HFF-Myc (cell line): ENCODE results near the gene OVOL3.

Experiments
- DNase-seq: peaks from one replicate; pipeline ENCODE4 v3.0.0-alpha.2; 2011; ENCODE audit warnings: low read depth; ENCODE audit errors: extremely low read depth
- H3K4me3 ChIP-seq: replicated peaks from 2 replicates; pipeline ENCODE4 v1.5.1; 2011; ENCODE audit warnings: low read depth, mild to moderate bottlenecking, control low read depth, low read length
- CTCF ChIP-seq: IDR thresholded peaks from 2 replicates; pipeline ENCODE4 v1.5.1; 2012; ENCODE audit warnings: mild to moderate bottlenecking, low read depth, low read length, control low read depth; ENCODE audit errors: missing control alignments

OVOL3 gene

GRCh38 chr19:36150586-36150985, 39.6 kb downstream of the OVOL3 start:
- TF ChIP-seq CTCF = no peak

GRCh38 chr19:36151144-36152018, 40.4 kb downstream of the OVOL3 start:
- no peak for TF ChIP-seq CTCF
- H3K4me3 ChIP-seq = peak overlapping the region; percentile 23

More at GRCh38 chr19:36150586-36150985, 39.6 kb downstream of the OVOL3 start:
- no peak overlapping the region for H3K4me3 ChIP-seq
- no peak for DNase-seq

GRCh38 chr19:36152019-36152351, 41.0 kb downstream of the OVOL3 start:
- peak overlapping the region; percentile 23 for H3K4me3 ChIP-seq
- no peak for DNase-seq
- TF ChIP-seq CTCF = no peak

More at GRCh38 chr19:36151144-36152018, 40.4 kb downstream of the OVOL3 start:
- DNase-seq = no peak

- peak within 1 kb of the TSS; percentile 23 for H3K4me3 ChIP-seq
- DNase-seq = no peak
- no peak for TF ChIP-seq CTCF
These were observed 41.6 kb downstream of the OVOL3 start, which contains the start of gene COX7A1 for GRCh38 chr19:36152352-36153091. COX7A1 (minus strand) TSS chr19:36152447; CDS start chr19:36152407, 40 bp downstream.

GRCh38 chr19:36153126-36153525, 42.2 kb downstream of the OVOL3 start:
- no peak overlapping the region for H3K4me3 ChIP-seq
- no peak for TF ChIP-seq CTCF
- DNase-seq = no peak

- no peak overlapping the region for H3K4me3 ChIP-seq
- DNase-seq = no peak
- TF ChIP-seq CTCF = no peak
These were observed 50.1 kb downstream of the OVOL3 start for GRCh38 chr19:36160821-36161596.
